ENCODE results near the gene EPS8L3.

- no peak for TF ChIP-seq EZH2 (IDR thresholded peaks at IDR 0.05; ENCODE audit: insufficient read depth, poor library complexity, severe bottlenecking)
- TF ChIP-seq EZH2phosphoT487 (IDR thresholded peaks at IDR 0.05; ENCODE audit: insufficient read depth, low read depth), result no peak
These were observed 6.7 kb downstream of the EPS8L3 start for GRCh38 chr1:109756848-109757521.

Measured in GM23248 (cell line).